Measurements from ENCODE around the gene EFR3B.
A peak's percentile ranks its signal among the peaks of the same experiment; 100 is the strongest.

Gene EFR3B

GRCh38 chr2:25009954-25010353 is 31.9 kb upstream of the EFR3B start (continued):
- TF ChIP-seq EGR2 (tag by site-specific recombination; IDR thresholded peaks at IDR 0.05; ENCODE audit: low read depth) (no peak), ZNF791 (tag by site-specific recombination; IDR thresholded peaks at IDR 0.05) (no peak), ZBTB6 (tag by site-specific recombination; IDR thresholded peaks at IDR 0.05) (peak; percentile 90), ZNF48 (tag by site-specific recombination; IDR thresholded peaks at IDR 0.05) (no peak), TSHZ1 (tag by site-specific recombination; IDR thresholded peaks at IDR 0.05; ENCODE audit: borderline replicate concordance) (peak; percentile 87; the same call in 1 of the 2 replicates), ZNF121 (tag by site-specific recombination; IDR thresholded peaks at IDR 0.05) (no peak), GLI2 (tag by site-specific recombination; IDR thresholded peaks at IDR 0.05; ENCODE audit: borderline replicate concordance, low read depth) (peak; percentile 68), OSR2 (tag by site-specific recombination; IDR thresholded peaks at IDR 0.05) (peak; percentile 77), ZNF623 (tag by site-specific recombination; IDR thresholded peaks at IDR 0.05) (no peak), ZNF398 (tag by site-specific recombination; IDR thresholded peaks at IDR 0.05) (no peak), ZNF518A (tag by site-specific recombination; conservative IDR thresholded peaks at IDR 0.05; ENCODE audit: low read depth) (peak; percentile 27; the same call in 1 of the 2 replicates), ZNF211 (tag by site-specific recombination; IDR thresholded peaks at IDR 0.05; ENCODE audit: low read depth) (no peak), ZNF785 (tag by site-specific recombination; IDR thresholded peaks at IDR 0.05) (no peak), ZNF169 (tag by site-specific recombination; IDR thresholded peaks at IDR 0.05) (no peak), ZNF555 (tag by site-specific recombination; conservative IDR thresholded peaks at IDR 0.05) (no peak), ZNF501 (tag by site-specific recombination; IDR thresholded peaks at IDR 0.05) (peak; percentile 28; the same call in 1 of the 2 replicates), ELK4 (IDR thresholded peaks at IDR 0.05; ENCODE audit: borderline replicate concordance, low read depth, low read length) (no peak), ZNF132 (tag by site-specific recombination; IDR thresholded peaks at IDR 0.05; ENCODE audit: borderline replicate concordance) (no peak), ZNF266 (tag by site-specific recombination; IDR thresholded peaks at IDR 0.05; ENCODE audit: low read depth) (no peak), ZNF280D (tag by site-specific recombination; IDR thresholded peaks at IDR 0.05) (no peak), ZNF214 (tag by site-specific recombination; IDR thresholded peaks at IDR 0.05; ENCODE audit: borderline replicate concordance) (no peak), ZNF174 (tag by site-specific recombination; IDR thresholded peaks at IDR 0.05) (no peak), ZFP69B (tag by site-specific recombination; IDR thresholded peaks at IDR 0.05) (peak; percentile 40; the same call in 1 of the 2 replicates), ZNF138 (tag by site-specific recombination; IDR thresholded peaks at IDR 0.05; ENCODE audit: borderline replicate concordance) (no peak)
